Loucy (cell line): ENCODE results near the gene EPB41L2.
A peak's percentile ranks its signal among the peaks of the same experiment; 100 is the strongest.

Source experiments
- H2AFZ ChIP-seq: fragments of 200-600 bp; sonication (generic); 2 replicates; pipeline ENCODE4 v1.6.0; 2016; ENCODE audit warnings: antibody characterized with exemption, mild to moderate bottlenecking, low read length, moderate library complexity
- H3F3A ChIP-seq: fragments of 200-600 bp; 2 replicates; pipeline ENCODE4 v1.6.0; 2016; ENCODE audit warnings: antibody characterized with exemption, low read depth, mild to moderate bottlenecking
- H3K27me3 ChIP-seq: fragments of 200-600 bp; sonication (generic); 2 replicates; pipeline ENCODE4 v1.6.1; 2014; ENCODE audit warnings: low read length, mild to moderate bottlenecking; ENCODE audit not compliant: insufficient read depth, poor library complexity, severe bottlenecking
- H3K36me3 ChIP-seq: fragments of 200-600 bp; sonication (generic); 2 replicates; pipeline ENCODE4 v1.6.1; 2016; ENCODE audit warnings: low read length; ENCODE audit not compliant: insufficient read depth
- H3K4me1 ChIP-seq: fragments of 200-600 bp; sonication (generic); 2 replicates; pipeline ENCODE4 v1.5.1; 2014; ENCODE audit warnings: low read length, mild to moderate bottlenecking; ENCODE audit not compliant: insufficient read depth, poor library complexity, severe bottlenecking
- H3K4me2 ChIP-seq: fragments of 200-600 bp; sonication (generic); 2 replicates; pipeline ENCODE4 v1.6.0; 2014; ENCODE audit warnings: antibody characterized with exemption, low read length, low read depth, mild to moderate bottlenecking; ENCODE audit not compliant: poor library complexity, severe bottlenecking
- H3K4me3 ChIP-seq: fragments of 200-600 bp; sonication (generic); 2 replicates; pipeline ENCODE4 v1.5.1; 2014; ENCODE audit warnings: low read length, mild to moderate bottlenecking, mixed read lengths; ENCODE audit not compliant: poor library complexity, severe bottlenecking
- H3K79me2 ChIP-seq: fragments of 200-600 bp; sonication (generic); 2 replicates; pipeline ENCODE4 v1.6.1; 2014; ENCODE audit warnings: low read length; ENCODE audit not compliant: insufficient read depth
- H3K9ac ChIP-seq: fragments of 200-600 bp; sonication (generic); 2 replicates; pipeline ENCODE4 v1.6.0; 2014; ENCODE audit warnings: mild to moderate bottlenecking, low read depth, low read length, moderate library complexity; ENCODE audit not compliant: poor library complexity, severe bottlenecking
- H3K9me2 ChIP-seq: fragments of 200-600 bp; sonication (generic); replicated peaks from 2 replicates; pipeline ENCODE4 v1.6.1; 2016; ENCODE audit warnings: low read depth, low read length, mixed read lengths
- H3K9me3 ChIP-seq: fragments of 200-600 bp; sonication (generic); 2 replicates; pipeline ENCODE4 v1.6.1; 2014; ENCODE audit warnings: mild to moderate bottlenecking, antibody characterized with exemption, low read length, low read depth; ENCODE audit not compliant: insufficient read depth
- H4K20me1 ChIP-seq: fragments of 200-600 bp; sonication (generic); 2 replicates; pipeline ENCODE4 v1.6.0; 2014; ENCODE audit warnings: antibody characterized with exemption, low read length, mild to moderate bottlenecking; ENCODE audit not compliant: insufficient read depth, poor library complexity, severe bottlenecking
- EZH2phosphoT487 ChIP-seq: fragments of 200-600 bp; IDR thresholded peaks from 2 replicates; pipeline ENCODE4 v1.6.1; 2018; ENCODE audit warnings: antibody characterized with exemption, mild to moderate bottlenecking, moderate library complexity, borderline replicate concordance
- TF ChIP-seq, protein P1 (sequence below): fragments of 200-600 bp; sonication (generic); conservative IDR thresholded peaks from 2 replicates; pipeline ENCODE4 v1.5.1; 2014; ENCODE audit warnings: mild to moderate bottlenecking, antibody characterized with exemption, low read length

The EPB41L2 gene

DNA sequence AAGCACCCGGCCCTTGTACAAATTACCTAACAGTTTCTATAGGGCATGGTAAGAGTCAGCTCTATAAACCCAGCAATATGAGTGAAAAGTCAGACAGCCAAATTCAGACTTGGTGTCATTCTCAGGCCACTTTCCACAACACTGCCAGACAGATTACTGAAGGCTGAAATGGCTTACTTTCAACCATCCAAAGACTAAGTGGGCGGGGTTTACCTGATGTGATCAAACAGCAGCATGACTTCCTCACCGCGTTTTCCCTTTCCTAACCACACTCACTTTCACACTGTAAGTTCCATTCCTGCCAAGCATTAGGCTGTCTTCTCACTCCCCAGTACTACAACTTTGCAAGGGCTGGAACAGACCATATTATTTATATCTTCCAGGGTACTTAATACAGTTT lies 149.9 kb downstream of the EPB41L2 start:
- H3K4me1 ChIP-seq, result peaks cover 12% of the 10 kb centered on the region
- TF ChIP-seq, protein P1, sequence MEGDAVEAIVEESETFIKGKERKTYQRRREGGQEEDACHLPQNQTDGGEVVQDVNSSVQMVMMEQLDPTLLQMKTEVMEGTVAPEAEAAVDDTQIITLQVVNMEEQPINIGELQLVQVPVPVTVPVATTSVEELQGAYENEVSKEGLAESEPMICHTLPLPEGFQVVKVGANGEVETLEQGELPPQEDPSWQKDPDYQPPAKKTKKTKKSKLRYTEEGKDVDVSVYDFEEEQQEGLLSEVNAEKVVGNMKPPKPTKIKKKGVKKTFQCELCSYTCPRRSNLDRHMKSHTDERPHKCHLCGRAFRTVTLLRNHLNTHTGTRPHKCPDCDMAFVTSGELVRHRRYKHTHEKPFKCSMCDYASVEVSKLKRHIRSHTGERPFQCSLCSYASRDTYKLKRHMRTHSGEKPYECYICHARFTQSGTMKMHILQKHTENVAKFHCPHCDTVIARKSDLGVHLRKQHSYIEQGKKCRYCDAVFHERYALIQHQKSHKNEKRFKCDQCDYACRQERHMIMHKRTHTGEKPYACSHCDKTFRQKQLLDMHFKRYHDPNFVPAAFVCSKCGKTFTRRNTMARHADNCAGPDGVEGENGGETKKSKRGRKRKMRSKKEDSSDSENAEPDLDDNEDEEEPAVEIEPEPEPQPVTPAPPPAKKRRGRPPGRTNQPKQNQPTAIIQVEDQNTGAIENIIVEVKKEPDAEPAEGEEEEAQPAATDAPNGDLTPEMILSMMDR, result no peak
- no peak for TF ChIP-seq EZH2phosphoT487
- H3K79me2 ChIP-seq, result peaks cover 8% of the 10 kb centered on the region; the same call in 1 of the 2 replicates

GRCh38 chr6:130912434-130912833 lies 150.6 kb downstream of the EPB41L2 start:
- H3K27me3 ChIP-seq, result no peaks in the 10 kb centered on the region
- H3K9ac ChIP-seq, result no peak overlapping the region
- H2AFZ ChIP-seq, result no peak overlapping the region
- H3K9me3 ChIP-seq, result no peaks in the 10 kb centered on the region
- no peaks in the 10 kb centered on the region for H3K36me3 ChIP-seq
- no peaks in the 10 kb centered on the region for H3F3A ChIP-seq
- TF ChIP-seq, protein P1, result no peak
- no peak for TF ChIP-seq EZH2phosphoT487
- H4K20me1 ChIP-seq, result no peaks in the 10 kb centered on the region
- peaks cover 12% of the 10 kb centered on the region for H3K4me1 ChIP-seq
- H3K9me2 ChIP-seq, result no peaks in the 10 kb centered on the region
- H3K4me2 ChIP-seq, result peak overlapping the region; percentile 33
- H3K4me3 ChIP-seq, result no peak overlapping the region
- peaks cover 8% of the 10 kb centered on the region; the same call in 1 of the 2 replicates for H3K79me2 ChIP-seq

More for the DNA sequence above, 149.9 kb downstream of the EPB41L2 start:
- Histone ChIP-seq H3F3A (no peaks in the 10 kb centered on the region), H2AFZ (no peak overlapping the region), H3K9ac (no peak overlapping the region), H3K36me3 (no peaks in the 10 kb centered on the region), H3K4me3 (peak overlapping the region; percentile 39), H3K4me2 (peak overlapping the region; percentile 33), H3K9me3 (no peaks in the 10 kb centered on the region), H3K27me3 (no peaks in the 10 kb centered on the region), H4K20me1 (no peaks in the 10 kb centered on the region), H3K9me2 (no peaks in the 10 kb centered on the region)

GRCh38 chr6:130908958-130909357 lies 154.1 kb downstream of the EPB41L2 start:
- H3K36me3 ChIP-seq, result no peaks in the 10 kb centered on the region
- no peak overlapping the region for H2AFZ ChIP-seq
- peaks cover 12% of the 10 kb centered on the region for H3K4me1 ChIP-seq
- TF ChIP-seq, protein P1, result no peak
- TF ChIP-seq EZH2phosphoT487, result no peak
- H3K9ac ChIP-seq, result no peak overlapping the region
- no peaks in the 10 kb centered on the region for H4K20me1 ChIP-seq
- H3K9me3 ChIP-seq, result no peaks in the 10 kb centered on the region
- H3K4me3 ChIP-seq, result no peak overlapping the region
- no peaks in the 10 kb centered on the region for H3K27me3 ChIP-seq
- no peaks in the 10 kb centered on the region for H3K9me2 ChIP-seq
- H3K79me2 ChIP-seq, result peaks cover 8% of the 10 kb centered on the region; the same call in 1 of the 2 replicates
- H3F3A ChIP-seq, result no peaks in the 10 kb centered on the region
- H3K4me2 ChIP-seq, result no peak overlapping the region
